ENCODE measurements around the gene GABRA1. TPM values are rescaled to one million over a fixed set of nuclear protein-coding genes. Genes with fewer than 3 reads are reported as not detected.

The GABRA1 gene
- total and polyA plus RNA-seq, 8 donors = 0.05 to 0.92 (median 0.75) TPM; not detected in 5

DNA sequence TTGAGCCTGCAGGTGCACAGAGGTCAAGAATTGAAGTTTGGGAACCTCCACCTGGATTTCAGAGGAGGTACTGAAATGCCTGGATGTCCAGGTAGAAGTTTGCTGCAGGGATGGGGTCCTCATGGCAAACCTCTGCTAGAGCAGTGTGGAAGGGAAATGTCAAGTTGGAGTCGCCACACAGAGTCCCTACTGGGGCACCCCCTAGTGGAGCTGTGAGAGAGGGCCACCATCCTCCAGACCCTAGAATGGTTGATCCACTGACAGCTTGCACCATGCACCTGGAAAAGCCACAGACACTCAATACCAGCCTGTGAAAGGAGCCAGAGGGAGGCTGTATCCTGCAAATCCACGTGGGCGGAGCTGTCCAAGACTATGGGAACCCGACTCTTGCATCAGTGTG, 78.0 kb downstream of the GABRA1 start:
- H3K27me3 ChIP-seq = no peaks in the 10 kb centered on the region
- no peak for DNase-seq
- intact Hi-C loops (cut with DNase I; ENCODE audit: low total_unique reads) = no loop called here
- no peak overlapping the region for H3K4me3 ChIP-seq
- TF ChIP-seq POLR2A (IDR thresholded peaks at IDR 0.05) (no peak), EP300 (IDR thresholded peaks at IDR 0.05) (no peak), CTCF (IDR thresholded peaks at IDR 0.05) (no peak), POLR2AphosphoS5 (IDR thresholded peaks at IDR 0.05) (no peak)
- no peaks in the 10 kb centered on the region for H3K4me1 ChIP-seq
- H3K36me3 ChIP-seq = no peaks in the 10 kb centered on the region
- 57 to 78% (median 71%) methylated on average over 2 to 4 of the region's 4 CpGs for WGBS, 5 donors
- peaks cover 0 to 6% (median 3%) of the 10 kb centered on the region in 4 donors for H3K9me3 ChIP-seq
- no peak overlapping the region for H3K27ac ChIP-seq

DNA sequence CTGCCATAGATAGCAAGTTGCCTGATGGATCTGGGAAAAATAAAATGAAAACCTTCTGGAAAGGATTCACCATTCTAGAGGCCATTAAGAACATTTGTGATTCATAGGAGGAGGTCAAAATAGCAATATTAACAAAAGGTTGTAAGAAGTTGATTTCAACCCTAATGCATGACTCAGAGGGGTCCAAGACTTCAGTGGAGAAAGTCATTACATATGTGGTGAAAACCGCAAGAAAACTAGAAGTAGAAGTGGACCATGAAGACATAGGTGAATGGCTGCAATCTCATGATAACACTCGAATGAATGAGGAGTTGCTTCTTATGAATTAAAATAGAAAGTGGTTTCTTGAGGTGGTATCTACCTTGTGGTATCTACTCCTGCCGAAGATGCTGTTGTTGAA, 86.6 kb downstream of the GABRA1 start:
- 76 to 83% (median 81%) methylated on average over 3 of the region's 3 CpGs for WGBS, 5 donors
- H3K27me3 ChIP-seq = no peaks in the 10 kb centered on the region
- intact Hi-C loops (cut with DNase I; ENCODE audit: low total_unique reads) = no loop called here
- no peaks in the 10 kb centered on the region for H3K4me1 ChIP-seq
- H3K36me3 ChIP-seq = no peaks in the 10 kb centered on the region
- TF ChIP-seq POLR2AphosphoS5 (IDR thresholded peaks at IDR 0.05) (no peak), EP300 (IDR thresholded peaks at IDR 0.05) (no peak), CTCF (IDR thresholded peaks at IDR 0.05) (no peak), POLR2A (IDR thresholded peaks at IDR 0.05) (no peak)
- H3K9me3 ChIP-seq = no peaks in the 10 kb centered on the region
- H3K4me3 ChIP-seq = no peak overlapping the region
- no peak overlapping the region for H3K27ac ChIP-seq
- DNase-seq = no peak

DNA sequence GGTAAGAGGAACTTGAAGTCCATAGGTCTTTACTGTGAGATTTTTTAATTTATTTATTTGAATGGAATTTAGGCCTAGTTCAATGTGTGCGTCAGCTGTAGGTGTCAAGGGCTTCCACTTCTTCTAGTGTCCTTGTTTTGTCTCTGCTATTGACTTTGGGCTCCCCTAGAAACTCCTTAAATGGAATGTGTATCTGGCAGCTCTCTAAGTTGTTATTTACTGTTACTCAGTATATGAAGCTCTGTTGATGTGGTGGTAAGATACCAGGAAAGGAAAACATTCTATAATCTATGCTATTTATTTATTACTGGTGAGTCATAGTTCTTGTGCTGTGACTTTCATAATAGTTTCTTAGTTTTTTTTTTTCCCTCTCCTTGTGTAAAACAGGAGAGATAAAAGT, 97.1 kb downstream of the GABRA1 start:
- 78 to 100% (median 90%) methylated on average over 1 of the region's 1 CpG for WGBS, 5 donors
- intact Hi-C loops (cut with DNase I; ENCODE audit: low total_unique reads) = no loop called here
- no peaks in the 10 kb centered on the region for H3K36me3 ChIP-seq
- TF ChIP-seq CTCF (IDR thresholded peaks at IDR 0.05) = no peak
- no peak for TF ChIP-seq EP300 (IDR thresholded peaks at IDR 0.05)
- no peak for TF ChIP-seq POLR2A (IDR thresholded peaks at IDR 0.05)
- no peak for TF ChIP-seq POLR2AphosphoS5 (IDR thresholded peaks at IDR 0.05)
- no peak for DNase-seq
- H3K4me3 ChIP-seq = no peak overlapping the region
- peaks cover 0 to 4% (median 0%) of the 10 kb centered on the region in 4 donors for H3K9me3 ChIP-seq
- no peaks in the 10 kb centered on the region for H3K27me3 ChIP-seq
- H3K4me1 ChIP-seq = no peaks in the 10 kb centered on the region
- H3K27ac ChIP-seq = no peak overlapping the region

DNA sequence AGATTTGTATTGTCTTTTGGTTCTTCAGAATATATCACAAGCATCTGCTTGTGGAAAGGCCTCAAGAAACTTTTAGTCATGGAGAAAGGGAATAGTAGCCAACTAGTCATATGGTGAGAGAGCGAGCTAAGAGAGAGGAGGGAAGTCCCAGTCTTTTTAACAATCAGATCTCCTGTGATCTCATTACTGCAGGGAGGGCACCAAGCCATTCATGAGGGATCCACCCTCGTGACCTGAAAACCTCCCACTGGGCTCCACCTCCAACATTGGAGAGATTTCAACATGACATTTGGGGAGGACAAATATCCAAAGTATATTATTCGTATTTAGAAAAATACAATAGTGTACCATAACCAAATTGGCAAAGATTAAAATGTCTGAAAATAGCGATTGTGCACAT, 99.0 kb downstream of the GABRA1 start:
- TF ChIP-seq POLR2A (IDR thresholded peaks at IDR 0.05) (no peak), POLR2AphosphoS5 (IDR thresholded peaks at IDR 0.05) (no peak), CTCF (IDR thresholded peaks at IDR 0.05) (no peak), EP300 (IDR thresholded peaks at IDR 0.05) (no peak)
- 69 to 78% (median 75%) methylated on average over 4 of the region's 4 CpGs for WGBS, 5 donors
- no peaks in the 10 kb centered on the region for H3K4me1 ChIP-seq
- intact Hi-C loops (cut with DNase I; ENCODE audit: low total_unique reads) = no loop called here
- DNase-seq = no peak
- no peak overlapping the region for H3K27ac ChIP-seq
- H3K36me3 ChIP-seq = no peaks in the 10 kb centered on the region
- H3K9me3 ChIP-seq = no peaks in the 10 kb centered on the region
- H3K4me3 ChIP-seq = no peak overlapping the region
- no peaks in the 10 kb centered on the region for H3K27me3 ChIP-seq

Other genes starting within 250 kb of the GABRA1 start
- not detected for gene GABRA6, start 162.4 kb upstream of the GABRA1 start, total RNA-seq
- gene GABRA6, start 162.4 kb upstream of the GABRA1 start, polyA plus RNA-seq = not detected
- gene GABRG2, start 219.7 kb downstream of the GABRA1 start, total RNA-seq = 1 to 10 TPM in 1 of 5 donors, under 1 TPM in 1, not detected in 3; 0.14 to 1.1 TPM
- gene GABRG2, start 219.7 kb downstream of the GABRA1 start, polyA plus RNA-seq = under 1 TPM in 2 of 3 donors, not detected in 1; 0.06 to 0.20 TPM